SU-DHL-6 (cell line): Measurements from ENCODE around the gene DKKL1.

ENCODE experiments used
- CTCF ChIP-seq: fragments of 200-600 bp; sonication (generic); IDR thresholded peaks from one replicate; pipeline ENCODE4 v1.5.1; 2017; ENCODE audit warnings: antibody characterized with exemption, mild to moderate bottlenecking, low read length, moderate library complexity; ENCODE audit not compliant: insufficient read depth, poor library complexity, severe bottlenecking
- EZH2phosphoT487 ChIP-seq: fragments of 200-600 bp; sonication (generic), shearing (Covaris generic); conservative IDR thresholded peaks from 2 replicates; pipeline ENCODE4 v1.6.1; 2018; ENCODE audit warnings: mild to moderate bottlenecking, antibody characterized with exemption, low read length, moderate library complexity, mixed read lengths

- TF ChIP-seq CTCF (no peak), EZH2phosphoT487 (no peak)
These were observed 57.6 kb downstream of the DKKL1 start for GRCh38 chr19:49421039-49421877.
